Astrocyte (in vitro differentiated cells and primary cell): Measurements from ENCODE around the gene GREB1L. TPM values are rescaled to one million over a fixed set of nuclear protein-coding genes. Genes with fewer than 3 reads are reported as not detected.

Experiments used
- DNase-seq: peaks from one replicate; pipeline ENCODE4 v3.0.0-alpha.2; 2010; ENCODE audit warnings: low read depth
- FAIRE-seq: peaks from 2 replicates; lab custom pipeline; 2011; peaks lifted over from hg19 to GRCh38; lab: Jason Lieb, UNC
- H2AFZ ChIP-seq: 2 replicates; pipeline ENCODE4 v1.6.0; 2012; ENCODE audit warnings: low read depth, low read length, inconsistent platforms
- H3K27ac ChIP-seq: 2 replicates; pipeline ENCODE4 v1.5.1; 2011; ENCODE audit warnings: low read depth, low read length, inconsistent platforms
- H3K27me3 ChIP-seq: 2 replicates; pipeline ENCODE4 v1.6.0; 2011; ENCODE audit warnings: low read length, inconsistent platforms; ENCODE audit not compliant: insufficient read depth
- H3K36me3 ChIP-seq: 2 replicates; pipeline ENCODE4 v1.5.1; 2011; ENCODE audit warnings: low read length, inconsistent platforms; ENCODE audit not compliant: insufficient read depth
- H3K4me1 ChIP-seq: 2 replicates; pipeline ENCODE4 v1.5.1; 2011; ENCODE audit warnings: low read length, inconsistent platforms; ENCODE audit not compliant: insufficient read depth
- H3K4me2 ChIP-seq: 2 replicates; pipeline ENCODE4 v1.6.0; 2012; ENCODE audit warnings: low read length, inconsistent platforms
- H3K4me3 ChIP-seq: 2 replicates; pipeline ENCODE4 v1.5.1; 2011; ENCODE audit warnings: low read depth, mild to moderate bottlenecking, low read length, inconsistent platforms; ENCODE audit not compliant: insufficient read depth
- H3K79me2 ChIP-seq: 2 replicates; pipeline ENCODE4 v1.6.0; 2012; ENCODE audit warnings: mild to moderate bottlenecking, low read length, inconsistent platforms; ENCODE audit not compliant: insufficient read depth
- H3K9ac ChIP-seq: 2 replicates; pipeline ENCODE4 v1.6.0; 2012; ENCODE audit warnings: mild to moderate bottlenecking, low read length, inconsistent platforms
- H3K9me3 ChIP-seq: 2 replicates; pipeline ENCODE4 v1.5.1; 2012; ENCODE audit warnings: low read depth, mild to moderate bottlenecking, low read length, inconsistent platforms; ENCODE audit not compliant: insufficient read depth
- H4K20me1 ChIP-seq: 2 replicates; pipeline ENCODE4 v1.6.0; 2012; ENCODE audit warnings: low read length, inconsistent platforms; ENCODE audit not compliant: insufficient read depth
- H3K27ac Mint-ChIP-seq: one replicate; pipeline ENCODE4 v1.8.0; 2021; ENCODE audit warnings: mild to moderate bottlenecking, mixed read lengths; ENCODE audit not compliant: unreplicated experiment
- H3K27me3 Mint-ChIP-seq: one replicate; pipeline ENCODE4 v1.8.0; 2021; ENCODE audit warnings: low read depth, mixed read lengths; ENCODE audit not compliant: unreplicated experiment
- H3K36me3 Mint-ChIP-seq: one replicate; pipeline ENCODE4 v1.8.0; 2021; ENCODE audit warnings: low read depth, mixed read lengths; ENCODE audit not compliant: unreplicated experiment
- H3K4me1 Mint-ChIP-seq: one replicate; pipeline ENCODE4 v1.8.0; 2021; ENCODE audit warnings: low read depth, mixed read lengths; ENCODE audit not compliant: unreplicated experiment
- H3K4me3 Mint-ChIP-seq: one replicate; pipeline ENCODE4 v1.8.0; 2021; ENCODE audit warnings: mild to moderate bottlenecking, moderate library complexity, mixed read lengths; ENCODE audit not compliant: unreplicated experiment
- H3K9me3 Mint-ChIP-seq: one replicate; pipeline ENCODE4 v1.8.0; 2021; ENCODE audit warnings: mild to moderate bottlenecking, mixed read lengths; ENCODE audit not compliant: unreplicated experiment
- EZH2 ChIP-seq: IDR thresholded peaks from 2 replicates; pipeline ENCODE4 v1.6.1; 2012; ENCODE audit warnings: mild to moderate bottlenecking, low read length, inconsistent platforms; ENCODE audit not compliant: insufficient read depth
- total RNA-seq: library from RNA; stranded (reverse); gene quantifications from 2 replicates; pipeline ENCODE4 v1.2.1, GENCODE V29; 2021
- TF ChIP-seq, protein P1 (sequence below): IDR thresholded peaks from 2 replicates; pipeline ENCODE4 v1.5.1; 2011; ENCODE audit warnings: low read depth, mild to moderate bottlenecking, inconsistent platforms, low read length, moderate library complexity; ENCODE audit not compliant: insufficient read depth

GREB1L gene
- total RNA-seq, 1 donor from 2014 or later = 16.2 TPM

DNA sequence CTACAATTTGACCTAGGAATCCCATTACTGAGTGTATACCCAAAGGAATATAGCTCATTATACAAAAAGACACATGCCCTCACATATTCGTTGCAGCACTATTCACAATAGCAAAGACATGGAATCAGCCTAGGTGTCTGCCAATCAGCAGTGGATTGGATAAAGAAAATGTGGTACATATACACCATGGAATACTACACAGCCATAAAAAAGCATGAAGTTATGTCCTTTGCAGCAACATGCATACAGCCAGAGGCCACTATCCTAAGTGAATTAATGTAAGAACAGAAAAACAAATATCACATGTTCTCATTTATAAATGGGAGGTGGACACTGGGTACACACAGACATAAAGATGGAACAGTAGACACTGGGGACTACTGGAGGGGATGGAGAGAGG lies 54.0 kb downstream of the GREB1L start:
- no peak overlapping the region for H3K27ac ChIP-seq
- no peak overlapping the region for H2AFZ ChIP-seq
- DNase-seq = no peak
- no peak overlapping the region for H3K27ac Mint-ChIP-seq
- no peak overlapping the region for H3K4me2 ChIP-seq
- H4K20me1 ChIP-seq = no peaks in the 10 kb centered on the region
- H3K36me3 Mint-ChIP-seq = no peaks in the 10 kb centered on the region
- no peak overlapping the region for H3K9ac ChIP-seq
- H3K27me3 Mint-ChIP-seq = no peaks in the 10 kb centered on the region
- TF ChIP-seq, protein P1, sequence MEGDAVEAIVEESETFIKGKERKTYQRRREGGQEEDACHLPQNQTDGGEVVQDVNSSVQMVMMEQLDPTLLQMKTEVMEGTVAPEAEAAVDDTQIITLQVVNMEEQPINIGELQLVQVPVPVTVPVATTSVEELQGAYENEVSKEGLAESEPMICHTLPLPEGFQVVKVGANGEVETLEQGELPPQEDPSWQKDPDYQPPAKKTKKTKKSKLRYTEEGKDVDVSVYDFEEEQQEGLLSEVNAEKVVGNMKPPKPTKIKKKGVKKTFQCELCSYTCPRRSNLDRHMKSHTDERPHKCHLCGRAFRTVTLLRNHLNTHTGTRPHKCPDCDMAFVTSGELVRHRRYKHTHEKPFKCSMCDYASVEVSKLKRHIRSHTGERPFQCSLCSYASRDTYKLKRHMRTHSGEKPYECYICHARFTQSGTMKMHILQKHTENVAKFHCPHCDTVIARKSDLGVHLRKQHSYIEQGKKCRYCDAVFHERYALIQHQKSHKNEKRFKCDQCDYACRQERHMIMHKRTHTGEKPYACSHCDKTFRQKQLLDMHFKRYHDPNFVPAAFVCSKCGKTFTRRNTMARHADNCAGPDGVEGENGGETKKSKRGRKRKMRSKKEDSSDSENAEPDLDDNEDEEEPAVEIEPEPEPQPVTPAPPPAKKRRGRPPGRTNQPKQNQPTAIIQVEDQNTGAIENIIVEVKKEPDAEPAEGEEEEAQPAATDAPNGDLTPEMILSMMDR = no peak
- TF ChIP-seq EZH2 = no peak
- H3K79me2 ChIP-seq = no peaks in the 10 kb centered on the region
- H3K9me3 Mint-ChIP-seq = no peaks in the 10 kb centered on the region
- H3K4me1 Mint-ChIP-seq = peaks cover 13% of the 10 kb centered on the region
- H3K4me3 Mint-ChIP-seq = no peak overlapping the region
- H3K36me3 ChIP-seq = no peaks in the 10 kb centered on the region
- H3K27me3 ChIP-seq = no peaks in the 10 kb centered on the region
- peaks cover 3% of the 10 kb centered on the region for H3K4me1 ChIP-seq
- H3K9me3 ChIP-seq = no peaks in the 10 kb centered on the region
- no peak for FAIRE-seq
- no peak overlapping the region for H3K4me3 ChIP-seq

DNA sequence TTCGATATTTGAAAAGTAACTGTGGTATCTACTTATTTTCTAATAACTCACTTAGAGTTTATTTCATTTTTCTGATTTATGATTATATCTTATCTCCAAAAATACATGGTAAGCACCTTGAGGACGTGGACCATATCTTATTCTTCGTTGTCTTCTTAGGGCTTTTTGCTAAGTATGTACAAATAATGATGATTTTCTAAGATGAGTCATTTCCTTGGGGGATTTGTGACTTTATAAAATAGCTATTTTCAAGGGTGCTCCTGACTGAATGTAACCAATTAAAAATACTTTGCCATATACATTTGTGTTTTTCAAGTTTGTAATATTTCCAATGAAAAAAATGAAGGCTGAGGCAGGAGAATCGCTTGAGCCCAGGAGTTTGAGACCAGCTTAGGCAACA lies 56.3 kb downstream of the GREB1L start:
- no peaks in the 10 kb centered on the region for H3K36me3 ChIP-seq
- no peaks in the 10 kb centered on the region for H3K27me3 ChIP-seq
- H2AFZ ChIP-seq = no peak overlapping the region
- no peaks in the 10 kb centered on the region for H3K9me3 ChIP-seq
- H3K79me2 ChIP-seq = no peaks in the 10 kb centered on the region
- peaks cover 3% of the 10 kb centered on the region for H3K4me1 ChIP-seq
- H3K27ac Mint-ChIP-seq = no peak overlapping the region
- no peak overlapping the region for H3K27ac ChIP-seq
- no peaks in the 10 kb centered on the region for H4K20me1 ChIP-seq
- no peaks in the 10 kb centered on the region for H3K9me3 Mint-ChIP-seq
- peaks cover 18% of the 10 kb centered on the region for H3K4me1 Mint-ChIP-seq
- no peak overlapping the region for H3K4me2 ChIP-seq
- TF ChIP-seq, protein P1 = no peak
- no peak for TF ChIP-seq EZH2
- FAIRE-seq (no peak), DNase-seq (no peak)
- no peak overlapping the region for H3K4me3 ChIP-seq
- H3K36me3 Mint-ChIP-seq = no peaks in the 10 kb centered on the region
- no peak overlapping the region for H3K4me3 Mint-ChIP-seq
- no peaks in the 10 kb centered on the region for H3K27me3 Mint-ChIP-seq
- no peak overlapping the region for H3K9ac ChIP-seq

DNA sequence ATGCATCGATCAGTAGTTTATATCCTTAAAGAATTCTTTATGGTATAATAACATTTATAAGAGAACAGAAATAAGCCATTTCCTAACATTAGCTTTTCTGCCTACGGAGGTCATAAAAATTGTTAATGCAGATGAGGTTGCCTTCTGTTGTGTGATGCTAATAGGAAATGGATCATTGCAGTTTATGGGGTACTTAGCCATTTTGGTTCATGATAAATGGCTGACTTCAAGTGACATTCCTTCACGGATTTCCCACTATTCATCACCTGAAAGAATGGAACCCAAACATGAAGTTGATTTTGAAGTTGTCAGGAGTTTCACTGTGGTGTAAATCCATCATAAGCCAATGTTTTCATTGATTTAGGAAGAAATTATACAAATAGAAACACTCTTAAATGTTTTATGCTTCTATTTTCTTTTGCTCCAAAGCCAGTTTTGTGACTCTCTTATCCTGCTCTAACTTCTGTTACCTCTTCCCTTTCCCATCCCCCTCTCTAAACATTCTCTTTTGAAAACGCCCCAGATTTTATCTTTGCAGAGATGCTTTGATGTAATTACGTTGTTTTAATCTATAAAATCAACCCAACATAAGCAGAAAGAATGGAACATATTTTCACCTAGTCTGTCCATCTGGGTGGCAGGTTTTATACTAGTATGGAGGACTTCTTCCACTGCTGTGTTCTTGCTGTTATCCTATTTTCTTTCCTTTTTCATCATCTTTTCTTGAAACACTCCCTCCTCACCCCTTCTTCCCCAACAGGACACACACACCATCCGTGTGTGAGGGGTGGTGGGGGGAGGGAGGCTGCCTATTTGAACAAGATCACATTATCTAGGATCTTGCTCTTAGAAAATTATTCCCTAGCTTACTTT lies 58.2 kb downstream of the GREB1L start:
- no peak overlapping the region for H2AFZ ChIP-seq
- H3K9ac ChIP-seq = no peak overlapping the region
- H3K9me3 ChIP-seq = no peaks in the 10 kb centered on the region
- Mint-ChIP-seq H3K4me3 (no peak overlapping the region), H3K36me3 (no peaks in the 10 kb centered on the region), H3K9me3 (no peaks in the 10 kb centered on the region), H3K27ac (no peak overlapping the region), H3K27me3 (no peaks in the 10 kb centered on the region), H3K4me1 (peaks cover 22% of the 10 kb centered on the region)
- H3K4me1 ChIP-seq = peaks cover 3% of the 10 kb centered on the region
- TF ChIP-seq EZH2 = no peak
- H3K36me3 ChIP-seq = no peaks in the 10 kb centered on the region
- H3K4me2 ChIP-seq = no peak overlapping the region
- H3K4me3 ChIP-seq = no peak overlapping the region
- H3K79me2 ChIP-seq = no peaks in the 10 kb centered on the region
- FAIRE-seq (no peak), DNase-seq (no peak)
- no peaks in the 10 kb centered on the region for H3K27me3 ChIP-seq
- H3K27ac ChIP-seq = no peak overlapping the region
- H4K20me1 ChIP-seq = no peaks in the 10 kb centered on the region
